IMR-90 (cell line): Measurements from ENCODE around the gene TMEM33. TPM values are rescaled to one million over a fixed set of nuclear protein-coding genes. Genes with fewer than 3 reads are reported as not detected.
A peak's percentile ranks its signal among the peaks of the same experiment; 100 is the strongest.

Experiments used
- ATAC-seq: fragments of 200-7000 bp; cut with Tn5 transposase; 2 replicates; pipeline ENCODE4 v1.9.1; 2020; ENCODE audit warnings: low read depth, mild to moderate bottlenecking, moderate library complexity
- BruUV-seq: library from RNA; stranded (reverse); fragments of 400-500 nt; replicated peaks from 2 replicates; lab custom pipeline; 2021; lab: Mats Ljungman, UMichigan
- CTCF ChIA-PET: fragments of 300-600 bp; formaldehyde crosslinking; extraction: SDS; loops from one replicate; lab custom pipeline; 2021; ENCODE audit warnings: antibody characterized with exemption; lab: Yijun Ruan, JAX
- POLR2A ChIA-PET: fragments of 300-600 bp; sonication (Branson Sonifier 250); formaldehyde crosslinking; loops from one replicate; lab custom pipeline; 2022; ENCODE audit warnings: antibody characterized with exemption; ENCODE audit not compliant: unreplicated experiment; lab: Charles Lee
- DNase-seq: peaks from one replicate; pipeline ENCODE4 v3.0.0; 2013
- H2AFZ ChIP-seq: replicated peaks from 2 replicates; pipeline ENCODE3; 2013; ENCODE audit warnings: low read length, mild to moderate bottlenecking; ENCODE audit not compliant: poor library complexity
- H2AK5ac ChIP-seq: 2 replicates; pipeline ENCODE4 v1.6.1; 2013; ENCODE audit warnings: low read depth, low read length, inconsistent platforms
- H2AK9ac ChIP-seq: replicated peaks from 2 replicates; pipeline ENCODE3; 2013; ENCODE audit warnings: mild to moderate bottlenecking, low read depth, low read length, moderate library complexity; ENCODE audit not compliant: poor library complexity
- H2BK120ac ChIP-seq: 2 replicates; pipeline ENCODE4 v1.6.1; 2013; ENCODE audit warnings: low read depth, low read length, inconsistent platforms
- H2BK15ac ChIP-seq: 3 replicates; pipeline ENCODE4 v1.6.1; 2013; ENCODE audit warnings: low read depth, low read length, inconsistent platforms
- H2BK20ac ChIP-seq: 2 replicates; pipeline ENCODE4 v1.6.1; 2013; ENCODE audit warnings: low read depth, mild to moderate bottlenecking, inconsistent platforms, low read length, moderate library complexity
- H2BK5ac ChIP-seq: 2 replicates; pipeline ENCODE4 v1.6.1; 2013; ENCODE audit warnings: mild to moderate bottlenecking, low read depth, low read length, inconsistent platforms; ENCODE audit not compliant: poor library complexity, severe bottlenecking
- H3K14ac ChIP-seq: replicated peaks from 2 replicates; pipeline ENCODE4 v1.6.1; 2013; ENCODE audit warnings: low read depth, low read length, inconsistent platforms
- H3K18ac ChIP-seq: 2 replicates; pipeline ENCODE4 v1.6.1; 2013; ENCODE audit warnings: low read depth, low read length, control low read depth
- H3K23ac ChIP-seq: 2 replicates; pipeline ENCODE4 v1.6.1; 2013; ENCODE audit warnings: low read depth, low read length, inconsistent platforms
- H3K27ac ChIP-seq: 2 replicates; pipeline ENCODE4 v1.5.1; 2013; ENCODE audit warnings: mild to moderate bottlenecking, control low read depth, low read length; ENCODE audit not compliant: insufficient read depth
- H3K27me3 ChIP-seq: 2 replicates; pipeline ENCODE4 v1.6.1; 2013; ENCODE audit warnings: low read length; ENCODE audit not compliant: control insufficient read depth, insufficient read depth
- H3K36me3 ChIP-seq: 2 replicates; pipeline ENCODE4 v1.6.1; 2013; ENCODE audit warnings: low read length, mixed read lengths; ENCODE audit not compliant: control insufficient read depth, insufficient read depth
- H3K4ac ChIP-seq: 2 replicates; pipeline ENCODE4 v1.6.1; 2013; ENCODE audit warnings: low read depth, low read length, inconsistent platforms
- H3K4me1 ChIP-seq: 2 replicates; pipeline ENCODE4 v1.6.1; 2013; ENCODE audit warnings: low read length, mixed read lengths; ENCODE audit not compliant: control insufficient read depth, insufficient read depth
- H3K4me2 ChIP-seq: 2 replicates; pipeline ENCODE4 v1.6.1; 2013; ENCODE audit warnings: low read depth, mild to moderate bottlenecking, control low read depth, low read length, moderate library complexity
- H3K4me3 ChIP-seq: 2 replicates; pipeline ENCODE4 v1.5.1; 2013; ENCODE audit warnings: low read depth, mild to moderate bottlenecking, control low read depth, low read length, moderate library complexity; ENCODE audit not compliant: insufficient read depth
- H3K56ac ChIP-seq: 2 replicates; pipeline ENCODE4 v1.6.1; 2013; ENCODE audit warnings: low read length, inconsistent platforms; ENCODE audit not compliant: insufficient read depth; ENCODE audit errors: extremely low read depth
- H3K79me1 ChIP-seq, 2 experiments: 2 replicates each; pipeline ENCODE4 v1.6.1; 2013; ENCODE audit warnings: low read length in 2 of 2, inconsistent platforms in 1 of 2, low read depth in 1 of 2
- H3K9ac ChIP-seq: 2 replicates; pipeline ENCODE4 v1.6.1; 2013; ENCODE audit warnings: low read depth, low read length, control low read depth
- H3K9me1 ChIP-seq: 2 replicates; pipeline ENCODE4 v1.6.1; 2013; ENCODE audit warnings: low read length, inconsistent platforms; ENCODE audit not compliant: insufficient read depth
- H3K9me3 ChIP-seq: 2 replicates; pipeline ENCODE4 v1.6.1; 2013; ENCODE audit warnings: low read length; ENCODE audit not compliant: control insufficient read depth, insufficient read depth
- H4K20me1 ChIP-seq: 2 replicates; pipeline ENCODE4 v1.6.1; 2013; ENCODE audit warnings: low read length, inconsistent platforms; ENCODE audit not compliant: insufficient read depth
- H4K5ac ChIP-seq: 2 replicates; pipeline ENCODE4 v1.6.1; 2013; ENCODE audit warnings: mild to moderate bottlenecking, low read depth, low read length, control low read depth
- H4K8ac ChIP-seq, 2 experiments: 2 replicates each; pipeline ENCODE4 v1.6.1; 2013; ENCODE audit warnings: low read depth in 2 of 2, low read length in 2 of 2, control low read depth in 1 of 2, inconsistent platforms in 1 of 2
- H4K91ac ChIP-seq: 2 replicates; pipeline ENCODE4 v1.6.1; 2013; ENCODE audit warnings: low read depth, low read length, inconsistent platforms; ENCODE audit not compliant: insufficient read depth
- MAFK ChIP-seq: IDR thresholded peaks from 2 replicates; pipeline ENCODE4 v1.6.1; 2012; ENCODE audit warnings: low read depth, low read length, improper control_type of control experiment
- USF2 ChIP-seq: fragments of 150-350 bp; IDR thresholded peaks from 2 replicates; pipeline ENCODE4 v1.6.1; 2017; ENCODE audit warnings: mild to moderate bottlenecking, antibody characterized with exemption, low read length, low read depth
- dilution Hi-C: fragments of 300-500 bp; cut with HindIII; formaldehyde crosslinking; loops from one replicate; pipeline ENCODE4 v1.14.3; 2018; ENCODE audit warnings: low sequenced_read_pairs; ENCODE audit not compliant: unreplicated experiment
- in situ Hi-C: fragments of 300-500 bp; cut with MboI; formaldehyde crosslinking; loops from 3 replicates; pipeline ENCODE4 v1.14.3; 2019; ENCODE audit warnings: low sequenced_read_pairs, inconsistent platforms, mixed read lengths
- intact Hi-C: fragments of 100-400 bp; cut with micrococcal nuclease; formaldehyde crosslinking; loops from 2 replicates; pipeline ENCODE4 v1.10.0; 2022
- polyA plus RNA-seq, 3 experiments: library from polyadenylated mRNA; depleted of rRNA; stranded (reverse); fragments of >200 nt; gene quantifications; 2 replicates each; pipeline ENCODE4 v1.2.3, GENCODE V29; 2012; ENCODE audit warnings: low replicate concordance in 1 of 3
- total RNA-seq: library from RNA; depleted of rRNA; stranded (reverse); fragments of >200 nt; gene quantifications from 2 replicates; pipeline ENCODE4 v1.2.3, GENCODE V29; 2012

Gene TMEM33
- total and polyA plus RNA-seq, 2 of the 4 experiments (the other 2 are of a cell fraction) = 23.6 to 45.5 TPM

DNA sequence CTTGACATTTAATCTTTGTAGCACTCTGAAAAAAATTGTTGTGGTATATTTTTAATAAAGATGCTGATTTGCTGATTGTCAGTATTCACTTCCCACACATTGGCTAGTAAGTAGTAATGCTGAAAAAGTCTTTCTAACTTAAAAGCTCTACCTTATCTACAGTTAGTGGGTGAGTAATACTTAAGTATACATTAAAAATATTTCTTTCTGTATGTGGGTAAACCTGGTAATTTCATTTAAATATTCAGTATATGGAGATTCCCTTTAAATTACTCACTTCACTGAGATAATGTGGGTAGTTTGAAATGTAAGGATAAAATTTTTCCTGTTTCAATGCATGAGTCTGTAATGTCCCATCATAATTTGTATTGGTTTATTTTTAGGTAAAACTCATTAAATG is 5.6 kb downstream of the TMEM33 start:
- no peak overlapping the region for H2AK9ac ChIP-seq
- intact Hi-C loops (no loop called here), dilution Hi-C loops (no loop called here), in situ Hi-C loops (no loop called here)
- H4K20me1 ChIP-seq = peaks cover 8% of the 10 kb centered on the region; the same call in 1 of the 2 replicates
- peak; percentile 62 for ATAC-seq
- H3K4ac ChIP-seq = no peak overlapping the region
- H3K27ac ChIP-seq = no peak overlapping the region
- no TSS peak for BruUV-seq
- peaks cover 5% of the 10 kb centered on the region for H3K36me3 ChIP-seq
- no peak overlapping the region for H2BK5ac ChIP-seq
- no peak overlapping the region for H2BK15ac ChIP-seq
- H3K18ac ChIP-seq = no peak overlapping the region
- no peaks in the 10 kb centered on the region for H3K27me3 ChIP-seq
- H3K79me1 ChIP-seq = peaks cover 7 to 21% of the 10 kb centered on the region in 2 experiments
- H4K8ac ChIP-seq = no peak overlapping the region
- no peak overlapping the region for H3K56ac ChIP-seq
- no peak overlapping the region for H3K14ac ChIP-seq
- no peak overlapping the region for H2AFZ ChIP-seq
- no peak overlapping the region for H4K5ac ChIP-seq
- H4K91ac ChIP-seq = no peak overlapping the region
- POLR2A ChIA-PET = no interaction called here
- CTCF ChIA-PET = no interaction called here
- no peak overlapping the region for H3K9ac ChIP-seq
- H3K4me3 ChIP-seq = no peak overlapping the region
- peaks cover 7% of the 10 kb centered on the region for H3K4me1 ChIP-seq
- no peak overlapping the region for H2BK120ac ChIP-seq
- peaks cover 5% of the 10 kb centered on the region; the same call in 1 of the 2 replicates for H3K9me1 ChIP-seq
- H2AK5ac ChIP-seq = no peak overlapping the region
- H3K9me3 ChIP-seq = no peaks in the 10 kb centered on the region
- peak; percentile 59 for DNase-seq
- no peak overlapping the region for H3K4me2 ChIP-seq
- TF ChIP-seq USF2 (no peak), MAFK (peak; percentile 22; the same call in 1 of the 2 replicates)
- H3K23ac ChIP-seq = no peak overlapping the region
- H2BK20ac ChIP-seq = no peak overlapping the region
